MM.1S (cell line): ENCODE measurements around the gene E4F1.

Source experiments
- DNase-seq: peaks from one replicate; pipeline ENCODE4 v3.0.0-alpha.2; 2015
- H2AFZ ChIP-seq: fragments of 300-600 bp; sonication (generic); 2 replicates; pipeline ENCODE4 v1.6.0; 2016; ENCODE audit warnings: antibody characterized with exemption, low read length
- H3F3A ChIP-seq: fragments of 300-600 bp; sonication (generic); 2 replicates; pipeline ENCODE4 v1.6.1; 2016; ENCODE audit warnings: mild to moderate bottlenecking, antibody characterized with exemption, low read length, moderate library complexity, mixed read lengths; ENCODE audit not compliant: insufficient read depth
- H3K27ac ChIP-seq: fragments of 300-600 bp; sonication (generic); 2 replicates; pipeline ENCODE4 v1.5.1; 2016; ENCODE audit warnings: mild to moderate bottlenecking, low read length
- H3K27me3 ChIP-seq: fragments of 300-600 bp; sonication (generic); replicated peaks from 2 replicates; pipeline ENCODE4 v1.6.0; 2016; ENCODE audit warnings: low read length; ENCODE audit not compliant: insufficient read depth
- H3K36me3 ChIP-seq: fragments of 300-600 bp; sonication (generic); replicated peaks from 2 replicates; pipeline ENCODE4 v1.6.1; 2016; ENCODE audit warnings: mild to moderate bottlenecking, low read length, mixed read lengths; ENCODE audit not compliant: insufficient read depth
- H3K4me1 ChIP-seq: fragments of 300-600 bp; sonication (generic); 2 replicates; pipeline ENCODE4 v1.6.1; 2016; ENCODE audit warnings: low read length, mixed read lengths
- H3K4me2 ChIP-seq: fragments of 300-600 bp; sonication (generic); 2 replicates; pipeline ENCODE4 v1.6.0; 2016; ENCODE audit warnings: low read depth, low read length
- H3K4me3 ChIP-seq: fragments of 300-600 bp; sonication (generic); 2 replicates; pipeline ENCODE4 v1.5.1; 2016; ENCODE audit warnings: low read length, mixed read lengths
- H3K79me2 ChIP-seq: fragments of 300-600 bp; sonication (generic); 2 replicates; pipeline ENCODE4 v1.6.1; 2016; ENCODE audit warnings: mixed run types, low read length, mixed read lengths
- H3K9ac ChIP-seq: fragments of 300-600 bp; sonication (generic); 2 replicates; pipeline ENCODE4 v1.6.1; 2016; ENCODE audit warnings: low read length, mixed read lengths
- H3K9me2 ChIP-seq: fragments of 300-600 bp; sonication (generic); replicated peaks from 2 replicates; pipeline ENCODE4 v1.6.1; 2016; ENCODE audit warnings: mild to moderate bottlenecking, low read length, mixed read lengths; ENCODE audit not compliant: insufficient read depth
- H3K9me3 ChIP-seq: fragments of 300-600 bp; sonication (generic); replicated peaks from 2 replicates; pipeline ENCODE4 v1.6.1; 2016; ENCODE audit warnings: mild to moderate bottlenecking, low read length, mixed read lengths; ENCODE audit not compliant: insufficient read depth
- H4K20me1 ChIP-seq: fragments of 300-600 bp; sonication (generic); 2 replicates; pipeline ENCODE4 v1.6.1; 2016; ENCODE audit warnings: mild to moderate bottlenecking, low read length, moderate library complexity, mixed read lengths; ENCODE audit not compliant: insufficient read depth
- CTCF ChIP-seq: fragments of 300-600 bp; sonication (generic); IDR thresholded peaks from 2 replicates; pipeline ENCODE4 v1.5.1; 2016; ENCODE audit warnings: antibody characterized with exemption, low read length, mixed read lengths
- EZH2 ChIP-seq: fragments of 300-600 bp; sonication (generic); optimal IDR thresholded peaks from 2 replicates; pipeline ENCODE3; 2017; ENCODE audit warnings: low read depth, mild to moderate bottlenecking, antibody characterized with exemption, low read length, mixed read lengths
- EZH2phosphoT487 ChIP-seq: fragments of 300-600 bp; sonication (generic); IDR thresholded peaks from 2 replicates; pipeline ENCODE4 v1.6.1; 2018; ENCODE audit warnings: antibody characterized with exemption, low read length

Gene E4F1

DNA sequence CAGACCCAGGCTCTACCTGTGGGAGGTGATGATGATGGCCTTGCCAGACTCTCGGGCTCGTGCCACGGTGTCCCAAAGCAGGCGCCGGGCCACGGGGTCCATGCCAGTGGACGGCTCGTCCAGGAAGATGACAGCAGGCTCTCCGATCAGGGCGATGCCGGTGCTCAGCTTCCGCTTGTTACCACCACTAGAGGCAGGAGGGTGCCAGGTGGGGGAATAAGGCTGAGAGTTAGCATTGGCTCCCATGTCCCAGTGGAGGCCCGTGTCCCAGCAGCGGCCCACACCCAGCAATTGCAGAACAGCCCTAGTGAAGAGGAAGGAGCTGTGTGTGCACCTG, 54.8 kb downstream of the E4F1 start:
- Histone ChIP-seq H3F3A (no peaks in the 10 kb centered on the region), H3K4me1 (no peaks in the 10 kb centered on the region), H3K36me3 (no peaks in the 10 kb centered on the region), H3K4me2 (no peak overlapping the region), H3K79me2 (no peaks in the 10 kb centered on the region), H3K9me2 (no peaks in the 10 kb centered on the region), H3K9ac (no peak overlapping the region), H3K4me3 (no peak overlapping the region), H3K27me3 (peaks cover 85% of the 10 kb centered on the region), H2AFZ (no peak overlapping the region), H3K27ac (no peak overlapping the region), H4K20me1 (no peaks in the 10 kb centered on the region), H3K9me3 (no peaks in the 10 kb centered on the region)
- peak; percentile 27; the same call in 1 of the 2 replicates for TF ChIP-seq CTCF
- TF ChIP-seq EZH2phosphoT487 = no peak
- TF ChIP-seq EZH2 = no peak
- no peak for DNase-seq

GRCh38 chr16:2278956-2279800, 55.8 kb downstream of the E4F1 start:
- no peaks in the 10 kb centered on the region for H3F3A ChIP-seq
- H3K36me3 ChIP-seq = no peaks in the 10 kb centered on the region
- DNase-seq = no peak
- TF ChIP-seq EZH2 (no peak), CTCF (no peak), EZH2phosphoT487 (no peak)
- no peak overlapping the region for H3K27ac ChIP-seq
- H3K9ac ChIP-seq = no peak overlapping the region
- no peak overlapping the region for H3K4me3 ChIP-seq
- H3K4me1 ChIP-seq = no peaks in the 10 kb centered on the region
- peaks cover 95% of the 10 kb centered on the region for H3K27me3 ChIP-seq
- no peaks in the 10 kb centered on the region for H4K20me1 ChIP-seq
- H3K9me3 ChIP-seq = no peaks in the 10 kb centered on the region
- no peak overlapping the region for H2AFZ ChIP-seq
- H3K9me2 ChIP-seq = no peaks in the 10 kb centered on the region
- no peak overlapping the region for H3K4me2 ChIP-seq
- no peaks in the 10 kb centered on the region for H3K79me2 ChIP-seq

DNA sequence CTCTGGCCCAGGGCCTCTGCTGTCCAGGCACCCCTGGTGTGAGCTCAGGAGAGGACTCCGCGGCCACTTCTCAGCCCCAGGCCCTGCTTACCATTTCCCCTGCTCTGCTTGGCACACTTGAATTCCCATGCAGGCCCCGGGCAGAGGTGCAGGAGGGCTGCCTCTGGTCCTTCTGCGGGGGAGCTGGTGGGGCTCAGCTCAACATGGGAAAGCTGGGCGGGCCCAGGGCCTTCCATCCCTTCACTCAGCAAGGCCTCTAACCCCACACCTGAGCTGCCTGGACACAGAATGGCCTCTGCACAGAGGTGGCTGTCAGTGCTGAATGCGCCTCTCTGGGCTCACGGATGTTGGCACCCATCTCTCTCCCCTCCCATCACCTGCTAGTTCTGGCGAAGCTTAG, 57.1 kb downstream of the E4F1 start:
- Histone ChIP-seq H3K27me3 (peaks cover 99% of the 10 kb centered on the region), H3K4me3 (no peak overlapping the region)
- TF ChIP-seq CTCF = no peak
- TF ChIP-seq EZH2 = no peak
- TF ChIP-seq EZH2phosphoT487 = no peak

More for the DNA sequence above, 57.1 kb downstream of the E4F1 start:
- Histone ChIP-seq H3K9ac (no peak overlapping the region), H3K9me3 (no peaks in the 10 kb centered on the region), H3K27ac (no peak overlapping the region), H3F3A (no peaks in the 10 kb centered on the region), H4K20me1 (no peaks in the 10 kb centered on the region), H3K79me2 (no peaks in the 10 kb centered on the region), H3K4me1 (no peaks in the 10 kb centered on the region), H3K36me3 (no peaks in the 10 kb centered on the region), H3K4me2 (no peak overlapping the region), H3K9me2 (no peaks in the 10 kb centered on the region), H2AFZ (no peak overlapping the region)
- DNase-seq = no peak
